Measurements from ENCODE around the gene ATP11A. TPM values are rescaled to one million over a fixed set of nuclear protein-coding genes. Genes with fewer than 3 reads are reported as not detected.

ATP11A gene
- total RNA-seq, 2 experiments from 2014 or later = 24.7 to 25.6 TPM

DNA sequence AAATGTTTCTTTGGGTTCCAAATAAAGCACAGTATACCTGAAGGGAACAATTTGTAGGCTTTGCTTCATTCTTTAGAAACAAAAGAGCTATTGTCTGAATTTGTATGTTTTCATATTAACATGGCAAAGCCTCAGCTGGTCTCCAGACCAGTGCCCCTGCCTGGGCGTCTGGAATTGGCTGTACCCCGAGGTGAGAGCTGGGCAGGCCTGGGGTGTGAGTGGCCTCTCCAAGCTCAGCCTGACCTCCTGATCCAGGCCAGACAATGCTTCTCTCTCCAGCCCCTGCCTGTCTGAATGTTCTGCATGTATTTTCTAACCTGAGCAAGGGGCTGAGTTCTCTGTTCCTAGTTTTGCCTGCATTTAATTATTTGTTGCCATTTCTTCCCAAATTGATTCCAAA, 212.8 kb downstream of the ATP11A start:
- Mint-ChIP-seq H3K27me3 (ENCODE audit: low read depth) (no peaks in the 10 kb centered on the region), H3K27ac (no peak overlapping the region), H3K36me3 (ENCODE audit: low read depth) (no peaks in the 10 kb centered on the region), H3K9me3 (peaks cover 12% of the 10 kb centered on the region), H3K4me1 (ENCODE audit: low read depth) (no peaks in the 10 kb centered on the region), H3K4me3 (no peak overlapping the region)
- DNase-seq = no peak
- intact Hi-C loops (cut with micrococcal nuclease) = no loop called here
- CTCF ChIA-PET = no interaction called here

GRCh38 chr13:112903071-112903577, 213.3 kb downstream of the ATP11A start:
- no peaks in the 10 kb centered on the region for H3K27me3 Mint-ChIP-seq (ENCODE audit: low read depth)

DNA sequence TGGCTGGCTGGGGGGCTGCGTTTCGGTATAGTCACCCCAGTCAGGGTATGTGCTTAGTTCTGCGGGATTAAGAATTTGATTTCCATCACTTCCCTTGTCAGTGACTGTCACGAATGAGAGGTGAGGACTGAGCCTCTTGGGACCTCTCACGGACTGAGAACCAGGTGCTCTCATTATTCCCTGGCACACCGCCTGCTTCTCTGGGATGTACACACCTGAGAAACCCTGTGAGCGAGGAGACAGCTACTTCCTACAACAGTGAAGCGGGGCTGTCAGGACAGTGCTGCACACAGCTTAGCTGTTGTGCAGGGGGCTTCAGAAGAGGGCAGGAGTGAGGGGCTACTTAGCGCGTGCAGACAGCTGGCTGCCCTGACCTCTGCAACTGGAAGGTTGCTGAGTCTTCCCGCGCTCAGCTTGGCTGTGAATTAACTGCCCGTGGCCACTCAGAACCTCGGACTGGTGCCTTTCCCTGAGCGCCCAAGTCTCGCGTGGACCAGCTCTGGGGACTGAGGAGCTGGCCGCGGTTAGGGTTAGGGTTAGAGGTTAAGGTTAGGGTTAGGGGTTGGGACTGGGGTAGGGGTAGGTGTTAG, 213.9 kb downstream of the ATP11A start:
- Mint-ChIP-seq H3K4me3 (no peak overlapping the region), H3K27ac (no peak overlapping the region), H3K27me3 (ENCODE audit: low read depth) (no peaks in the 10 kb centered on the region), H3K4me1 (ENCODE audit: low read depth) (no peaks in the 10 kb centered on the region), H3K9me3 (peaks cover 12% of the 10 kb centered on the region), H3K36me3 (ENCODE audit: low read depth) (no peaks in the 10 kb centered on the region)
- intact Hi-C loops (cut with micrococcal nuclease) = no loop called here
- CTCF ChIA-PET = interaction anchor here (0.6 kb wide), 1 partner anchor 30 kb away, joined by 3 read pairs; no protein-coding TSS in a partner anchor
- peak; percentile 1 for DNase-seq

More at GRCh38 chr13:112903071-112903577, 213.3 kb downstream of the ATP11A start:
- no peak overlapping the region for H3K4me3 Mint-ChIP-seq
- H3K9me3 Mint-ChIP-seq = peaks cover 12% of the 10 kb centered on the region
- CTCF ChIA-PET = no interaction called here
- H3K36me3 Mint-ChIP-seq (ENCODE audit: low read depth) = no peaks in the 10 kb centered on the region
- DNase-seq = no peak
- H3K4me1 Mint-ChIP-seq (ENCODE audit: low read depth) = no peaks in the 10 kb centered on the region
- intact Hi-C loops (cut with micrococcal nuclease) = no loop called here
- no peak overlapping the region for H3K27ac Mint-ChIP-seq

DNA sequence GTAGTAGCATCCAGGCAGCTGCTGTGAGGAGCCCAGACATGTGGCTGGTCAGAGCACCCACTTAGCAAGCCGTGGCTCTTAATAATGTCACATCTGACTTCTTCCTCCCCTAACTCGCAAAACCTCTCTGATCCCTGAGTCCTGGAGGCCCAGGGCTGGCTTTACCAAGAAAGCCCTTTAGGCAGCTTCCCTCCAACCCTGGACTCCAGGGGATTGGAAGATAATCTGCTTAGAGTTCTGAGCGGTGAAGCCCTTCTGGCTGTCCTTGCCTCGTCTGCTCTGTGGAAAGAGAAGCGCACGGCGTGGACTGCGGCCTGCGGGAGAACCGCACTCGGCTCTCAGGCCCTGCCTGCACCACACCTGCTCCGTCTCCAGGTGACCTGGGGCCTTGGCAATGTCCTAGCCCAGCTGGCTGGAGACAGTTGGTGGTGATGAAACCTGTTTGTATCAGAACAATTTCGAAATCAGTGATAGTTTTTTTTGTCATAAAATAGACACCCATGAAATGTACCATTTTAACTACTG, 214.7 kb downstream of the ATP11A start:
- Mint-ChIP-seq H3K36me3 (ENCODE audit: low read depth) (no peaks in the 10 kb centered on the region), H3K27ac (no peak overlapping the region), H3K9me3 (peaks cover 12% of the 10 kb centered on the region), H3K4me3 (no peak overlapping the region), H3K4me1 (ENCODE audit: low read depth) (no peaks in the 10 kb centered on the region), H3K27me3 (ENCODE audit: low read depth) (peaks cover 2% of the 10 kb centered on the region)
- intact Hi-C loops (cut with micrococcal nuclease) = no loop called here
- CTCF ChIA-PET = interaction anchor here (0.6 kb wide), 1 partner anchor 31 kb away, joined by 3 read pairs; no protein-coding TSS in a partner anchor
- no peak for DNase-seq

DNA sequence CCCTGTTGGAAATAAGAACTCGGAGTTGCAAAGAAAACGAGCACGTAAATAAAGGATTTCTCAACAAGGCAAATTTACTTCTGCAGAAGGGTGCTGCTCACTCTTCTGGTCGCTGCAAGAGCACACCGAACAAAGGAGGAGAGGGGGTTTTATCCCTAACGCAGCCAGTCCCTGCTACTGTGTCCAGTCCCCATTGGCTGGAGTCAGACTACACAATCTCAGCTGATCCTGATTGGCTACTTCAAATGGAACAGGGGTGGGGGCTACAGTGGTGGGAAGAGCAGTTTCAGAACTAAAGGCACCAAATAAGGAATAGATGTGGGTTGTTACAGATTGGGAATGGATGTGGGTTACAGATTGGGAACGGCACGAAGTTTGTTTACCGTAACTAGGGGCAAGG, 215.2 kb downstream of the ATP11A start:
- CTCF ChIA-PET = no interaction called here

GRCh38 chr13:112905619-112905989, 215.8 kb downstream of the ATP11A start:
- CTCF ChIA-PET = no interaction called here
- intact Hi-C loops (cut with micrococcal nuclease) = no loop called here
- Mint-ChIP-seq H3K27me3 (ENCODE audit: low read depth) (peaks cover 2% of the 10 kb centered on the region), H3K4me3 (no peak overlapping the region), H3K36me3 (ENCODE audit: low read depth) (no peaks in the 10 kb centered on the region), H3K4me1 (ENCODE audit: low read depth) (no peaks in the 10 kb centered on the region), H3K27ac (no peak overlapping the region), H3K9me3 (peaks cover 12% of the 10 kb centered on the region)
- peak; percentile 3 for DNase-seq

More for the DNA sequence above, 215.2 kb downstream of the ATP11A start:
- H3K27me3 Mint-ChIP-seq (ENCODE audit: low read depth) = peaks cover 2% of the 10 kb centered on the region
- peaks cover 12% of the 10 kb centered on the region for H3K9me3 Mint-ChIP-seq
- no peak overlapping the region for H3K27ac Mint-ChIP-seq
- intact Hi-C loops (cut with micrococcal nuclease) = no loop called here
- no peaks in the 10 kb centered on the region for H3K4me1 Mint-ChIP-seq (ENCODE audit: low read depth)
- H3K36me3 Mint-ChIP-seq (ENCODE audit: low read depth) = no peaks in the 10 kb centered on the region
- H3K4me3 Mint-ChIP-seq = no peak overlapping the region
- DNase-seq = no peak

DNA sequence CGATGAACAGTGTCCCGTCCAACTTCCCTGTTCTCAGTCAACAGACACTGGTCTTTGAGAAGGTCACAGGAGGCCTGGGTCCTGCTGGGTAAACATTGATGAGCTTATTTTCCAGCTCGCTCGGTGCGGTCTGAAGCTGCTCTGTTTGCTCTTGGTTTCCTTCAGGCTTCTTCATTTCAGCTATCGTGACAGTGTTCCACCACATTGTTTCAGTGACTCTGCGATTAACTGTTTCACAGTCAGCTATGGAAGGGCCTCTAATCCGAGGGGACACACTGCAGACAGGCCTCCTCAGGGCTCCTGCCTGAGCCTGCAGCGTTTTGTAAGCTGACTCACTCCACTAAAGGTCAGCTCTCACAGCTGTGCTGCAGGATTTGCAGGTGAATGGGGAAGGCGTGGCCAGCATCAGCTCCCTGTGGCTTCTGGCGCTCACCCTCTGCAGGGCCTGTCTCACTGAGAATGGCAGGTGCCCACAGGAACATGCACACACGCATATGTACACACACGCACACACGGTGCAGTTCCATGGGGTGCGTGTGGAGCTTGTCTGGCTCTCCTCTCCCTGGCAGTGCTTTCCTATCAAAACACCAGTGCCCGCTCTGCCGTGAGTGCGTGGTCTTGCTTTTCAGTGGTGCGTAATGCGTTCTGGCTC, 216.3 kb downstream of the ATP11A start:
- CTCF ChIA-PET = no interaction called here
- no peak for DNase-seq
- no peak overlapping the region for H3K27ac Mint-ChIP-seq
- no peaks in the 10 kb centered on the region for H3K4me1 Mint-ChIP-seq (ENCODE audit: low read depth)
- H3K9me3 Mint-ChIP-seq = peaks cover 12% of the 10 kb centered on the region
- H3K36me3 Mint-ChIP-seq (ENCODE audit: low read depth) = no peaks in the 10 kb centered on the region
- no peak overlapping the region for H3K4me3 Mint-ChIP-seq
- intact Hi-C loops (cut with micrococcal nuclease) = no loop called here
- H3K27me3 Mint-ChIP-seq (ENCODE audit: low read depth) = peaks cover 2% of the 10 kb centered on the region

- Mint-ChIP-seq H3K36me3 (ENCODE audit: low read depth) (no peaks in the 10 kb centered on the region), H3K9me3 (peaks cover 12% of the 10 kb centered on the region), H3K27me3 (ENCODE audit: low read depth) (peaks cover 3% of the 10 kb centered on the region), H3K27ac (no peak overlapping the region), H3K4me1 (ENCODE audit: low read depth) (no peaks in the 10 kb centered on the region), H3K4me3 (no peak overlapping the region)
- intact Hi-C loops (cut with micrococcal nuclease) = no loop called here
- no peak for DNase-seq
- CTCF ChIA-PET = no interaction called here
These were observed 217.4 kb downstream of the ATP11A start for GRCh38 chr13:112907286-112907685.

DNA sequence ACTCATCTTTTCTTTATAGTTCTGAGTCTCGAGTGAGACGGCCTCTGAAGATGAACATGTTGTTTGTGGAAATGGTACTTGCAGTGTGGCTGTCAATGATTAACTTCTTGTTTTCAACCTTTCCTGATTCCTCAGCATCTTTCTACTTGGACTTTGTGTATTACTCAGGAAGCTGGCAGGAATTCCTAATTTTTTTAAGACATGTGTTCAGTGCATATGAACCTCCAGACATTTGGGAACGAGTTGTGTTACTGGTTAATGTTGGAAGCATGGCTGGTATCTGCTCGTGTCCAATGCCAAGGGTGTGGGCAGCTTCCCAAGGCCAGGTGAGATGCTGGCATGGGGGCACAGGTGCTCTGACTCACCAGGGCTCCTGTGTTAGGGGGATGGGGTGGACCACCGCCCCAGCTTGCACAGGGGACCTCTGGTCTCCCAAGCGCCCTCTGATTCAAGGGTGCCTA, 218.1 kb downstream of the ATP11A start:
- no peak overlapping the region for H3K27ac Mint-ChIP-seq
- CTCF ChIA-PET = no interaction called here
- intact Hi-C loops (cut with micrococcal nuclease) = no loop called here
- no peak overlapping the region for H3K4me3 Mint-ChIP-seq
- no peak for DNase-seq
- peaks cover 3% of the 10 kb centered on the region for H3K27me3 Mint-ChIP-seq (ENCODE audit: low read depth)
- H3K36me3 Mint-ChIP-seq (ENCODE audit: low read depth) = no peaks in the 10 kb centered on the region
- H3K4me1 Mint-ChIP-seq (ENCODE audit: low read depth) = no peaks in the 10 kb centered on the region
- H3K9me3 Mint-ChIP-seq = peaks cover 12% of the 10 kb centered on the region

- Mint-ChIP-seq H3K36me3 (ENCODE audit: low read depth) (no peaks in the 10 kb centered on the region), H3K4me3 (no peak overlapping the region), H3K4me1 (ENCODE audit: low read depth) (no peaks in the 10 kb centered on the region), H3K27ac (no peak overlapping the region), H3K27me3 (ENCODE audit: low read depth) (peaks cover 3% of the 10 kb centered on the region), H3K9me3 (peaks cover 12% of the 10 kb centered on the region)
- intact Hi-C loops (cut with micrococcal nuclease) = no loop called here
- CTCF ChIA-PET = no interaction called here
- DNase-seq = no peak
These were observed 218.5 kb downstream of the ATP11A start for GRCh38 chr13:112908342-112908741.

DNA sequence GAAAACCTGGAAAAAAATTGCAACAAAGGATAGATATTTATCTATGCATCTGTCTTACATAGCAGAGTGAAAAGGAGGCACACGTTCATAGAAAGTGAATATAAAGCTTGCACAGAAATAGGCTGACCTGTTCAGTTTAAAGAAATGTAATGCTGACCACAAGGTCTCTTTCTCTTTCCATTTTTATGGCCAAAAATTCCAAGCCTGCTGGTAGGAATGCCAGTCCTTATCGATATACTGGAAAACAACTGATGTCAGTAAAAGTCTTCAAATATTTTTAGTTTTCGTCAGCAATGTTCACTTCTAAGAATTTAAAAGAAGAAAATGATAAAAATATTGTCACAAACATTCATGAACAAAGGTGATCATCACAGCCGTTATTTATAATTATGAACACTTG, 220.2 kb downstream of the ATP11A start:
- DNase-seq = no peak
- intact Hi-C loops (cut with micrococcal nuclease) = no loop called here
- H3K27ac Mint-ChIP-seq = no peak overlapping the region
- H3K4me3 Mint-ChIP-seq = no peak overlapping the region
- peaks cover 3% of the 10 kb centered on the region for H3K27me3 Mint-ChIP-seq (ENCODE audit: low read depth)
- peaks cover 9% of the 10 kb centered on the region for H3K9me3 Mint-ChIP-seq
- H3K4me1 Mint-ChIP-seq (ENCODE audit: low read depth) = no peaks in the 10 kb centered on the region
- CTCF ChIA-PET = no interaction called here
- no peaks in the 10 kb centered on the region for H3K36me3 Mint-ChIP-seq (ENCODE audit: low read depth)

DNA sequence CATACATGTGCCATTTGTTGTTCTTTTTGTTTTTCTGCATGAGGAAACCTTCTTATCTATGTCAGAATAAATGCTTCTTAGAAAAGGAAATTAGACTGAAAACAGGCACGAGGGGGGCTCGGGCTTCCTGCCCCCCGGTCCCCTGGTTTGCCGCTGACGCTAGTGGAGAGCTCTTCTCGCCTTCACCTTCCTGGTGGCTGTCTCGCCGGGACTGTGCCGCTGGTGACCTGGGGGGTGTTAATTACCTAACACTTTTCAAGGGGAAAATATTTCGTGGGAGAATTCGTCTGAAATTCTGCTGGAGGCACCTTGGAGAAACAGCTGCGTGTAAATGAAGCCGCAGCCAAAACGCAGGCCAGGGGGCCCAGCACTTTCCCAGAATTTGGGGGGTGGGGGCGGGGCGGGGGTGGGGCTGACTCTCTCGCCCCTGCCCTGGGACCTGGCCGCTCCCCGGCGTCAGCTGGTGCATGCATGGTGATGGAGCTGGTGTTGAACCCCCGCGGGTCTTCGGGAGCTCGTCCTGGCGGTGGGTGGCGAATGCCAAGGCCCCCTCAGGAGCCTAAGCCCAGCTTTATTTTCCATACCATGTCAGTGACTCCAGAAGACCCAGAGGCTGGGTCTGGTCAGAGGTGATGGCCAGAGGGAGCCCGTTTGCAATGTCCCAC, 220.9 kb downstream of the ATP11A start:
- intact Hi-C loops (cut with micrococcal nuclease) = no loop called here
- CTCF ChIA-PET = interaction anchor here (1.4 kb wide), 1 partner anchor 36 kb away, joined by 4 read pairs; no protein-coding TSS in a partner anchor
- peaks cover 3% of the 10 kb centered on the region for H3K27me3 Mint-ChIP-seq (ENCODE audit: low read depth)
- H3K36me3 Mint-ChIP-seq (ENCODE audit: low read depth) = no peaks in the 10 kb centered on the region
- no peak overlapping the region for H3K27ac Mint-ChIP-seq
- no peak overlapping the region for H3K4me3 Mint-ChIP-seq
- H3K9me3 Mint-ChIP-seq = peaks cover 2% of the 10 kb centered on the region
- no peak for DNase-seq
- H3K4me1 Mint-ChIP-seq (ENCODE audit: low read depth) = no peaks in the 10 kb centered on the region
